ENCODE data around the gene SPTSSA.
"Not testable (repeated sequence)": the region's sequence is repeated elsewhere in the genome, so short reads cannot be mapped to it uniquely, and the experiment has no call there.

SPTSSA gene

GRCh38 chr14:34449819-34450541, 12.1 kb downstream of the SPTSSA start:
- Histone ChIP-seq H3K9me3 (ENCODE audit: control insufficient read depth, insufficient read depth, low read length) (no peaks in the 10 kb centered on the region), H3K4me3 (ENCODE audit: low read depth, low read length) (no peak overlapping the region), H3K27me3 (ENCODE audit: control insufficient read depth, insufficient read depth, low read length) (no peaks in the 10 kb centered on the region), H3K4me1 (ENCODE audit: control insufficient read depth, insufficient read depth, low read length) (no peaks in the 10 kb centered on the region), H3K36me3 (ENCODE audit: control insufficient read depth, insufficient read depth, low read length) (no peaks in the 10 kb centered on the region), H3K9ac (ENCODE audit: low read depth, low read length) (no peak overlapping the region)

GRCh38 chr14:34439090-34439489, 22.9 kb downstream of the SPTSSA start:
- Histone ChIP-seq H3K4me1 (ENCODE audit: control insufficient read depth, insufficient read depth, low read length) (no peaks in the 10 kb centered on the region), H3K4me3 (ENCODE audit: low read depth, low read length) (no peak overlapping the region), H3K36me3 (ENCODE audit: control insufficient read depth, insufficient read depth, low read length) (peaks cover 3% of the 10 kb centered on the region), H3K27me3 (ENCODE audit: control insufficient read depth, insufficient read depth, low read length) (no peaks in the 10 kb centered on the region), H3K9ac (ENCODE audit: low read depth, low read length) (no peak overlapping the region), H3K9me3 (ENCODE audit: control insufficient read depth, insufficient read depth, low read length) (no peaks in the 10 kb centered on the region)

GRCh38 chr14:34438438-34438837, 23.6 kb downstream of the SPTSSA start:
- H3K36me3 ChIP-seq (ENCODE audit: control insufficient read depth, insufficient read depth, low read length) = peaks cover 3% of the 10 kb centered on the region
- H3K4me3 ChIP-seq (ENCODE audit: low read depth, low read length) = no peak overlapping the region
- no peak overlapping the region for H3K9ac ChIP-seq (ENCODE audit: low read depth, low read length)
- no peaks in the 10 kb centered on the region for H3K9me3 ChIP-seq (ENCODE audit: control insufficient read depth, insufficient read depth, low read length)
- no peaks in the 10 kb centered on the region for H3K27me3 ChIP-seq (ENCODE audit: control insufficient read depth, insufficient read depth, low read length)
- no peaks in the 10 kb centered on the region for H3K4me1 ChIP-seq (ENCODE audit: control insufficient read depth, insufficient read depth, low read length)

- Histone ChIP-seq H3K9me3 (ENCODE audit: control insufficient read depth, insufficient read depth, low read length) (no peaks in the 10 kb centered on the region), H3K27me3 (ENCODE audit: control insufficient read depth, insufficient read depth, low read length) (no peaks in the 10 kb centered on the region), H3K9ac (ENCODE audit: low read depth, low read length) (no peak overlapping the region), H3K4me3 (ENCODE audit: low read depth, low read length) (no peak overlapping the region), H3K4me1 (ENCODE audit: control insufficient read depth, insufficient read depth, low read length) (no peaks in the 10 kb centered on the region), H3K36me3 (ENCODE audit: control insufficient read depth, insufficient read depth, low read length) (peaks cover 3% of the 10 kb centered on the region)
Observed at GRCh38 chr14:34437729-34438080, 24.3 kb downstream of the SPTSSA start.

GRCh38 chr14:34436960-34437728, 24.9 kb downstream of the SPTSSA start:
- Histone ChIP-seq H3K4me3 (ENCODE audit: low read depth, low read length) (no peak overlapping the region), H3K9ac (ENCODE audit: low read depth, low read length) (no peak overlapping the region), H3K36me3 (ENCODE audit: control insufficient read depth, insufficient read depth, low read length) (peaks cover under 1% of the 10 kb centered on the region), H3K9me3 (ENCODE audit: control insufficient read depth, insufficient read depth, low read length) (no peaks in the 10 kb centered on the region), H3K4me1 (ENCODE audit: control insufficient read depth, insufficient read depth, low read length) (no peaks in the 10 kb centered on the region), H3K27me3 (ENCODE audit: control insufficient read depth, insufficient read depth, low read length) (no peaks in the 10 kb centered on the region)

GRCh38 chr14:34436118-34436905, 25.7 kb downstream of the SPTSSA start:
- Histone ChIP-seq H3K9ac (ENCODE audit: low read depth, low read length) (no peak overlapping the region), H3K36me3 (ENCODE audit: control insufficient read depth, insufficient read depth, low read length) (no peaks in the 10 kb centered on the region), H3K4me3 (ENCODE audit: low read depth, low read length) (no peak overlapping the region), H3K9me3 (ENCODE audit: control insufficient read depth, insufficient read depth, low read length) (no peaks in the 10 kb centered on the region), H3K27me3 (ENCODE audit: control insufficient read depth, insufficient read depth, low read length) (no peaks in the 10 kb centered on the region), H3K4me1 (ENCODE audit: control insufficient read depth, insufficient read depth, low read length) (no peaks in the 10 kb centered on the region)

GRCh38 chr14:34433957-34434356, 28.1 kb downstream of the SPTSSA start:
- Histone ChIP-seq H3K36me3 (ENCODE audit: control insufficient read depth, insufficient read depth, low read length) (no peaks in the 10 kb centered on the region), H3K4me3 (ENCODE audit: low read depth, low read length) (no peak overlapping the region), H3K27me3 (ENCODE audit: control insufficient read depth, insufficient read depth, low read length) (no peaks in the 10 kb centered on the region), H3K9ac (ENCODE audit: low read depth, low read length) (no peak overlapping the region), H3K4me1 (ENCODE audit: control insufficient read depth, insufficient read depth, low read length) (no peaks in the 10 kb centered on the region), H3K9me3 (ENCODE audit: control insufficient read depth, insufficient read depth, low read length) (no peaks in the 10 kb centered on the region)

GRCh38 chr14:34428102-34428466, 34.0 kb downstream of the SPTSSA start:
- not testable (repeated sequence) for H3K27me3 ChIP-seq (ENCODE audit: control insufficient read depth, insufficient read depth, low read length); H3K4me3 ChIP-seq (ENCODE audit: low read depth, low read length); H3K36me3 ChIP-seq (ENCODE audit: control insufficient read depth, insufficient read depth, low read length); H3K9me3 ChIP-seq (ENCODE audit: control insufficient read depth, insufficient read depth, low read length); H3K9ac ChIP-seq (ENCODE audit: low read depth, low read length); H3K4me1 ChIP-seq (ENCODE audit: control insufficient read depth, insufficient read depth, low read length)

GRCh38 chr14:34426313-34427295, 35.4 kb downstream of the SPTSSA start:
- no peaks in the 10 kb centered on the region for H3K36me3 ChIP-seq (ENCODE audit: control insufficient read depth, insufficient read depth, low read length)
- no peak overlapping the region for H3K9ac ChIP-seq (ENCODE audit: low read depth, low read length)
- H3K4me3 ChIP-seq (ENCODE audit: low read depth, low read length) = no peak overlapping the region
- no peaks in the 10 kb centered on the region for H3K27me3 ChIP-seq (ENCODE audit: control insufficient read depth, insufficient read depth, low read length)
- H3K9me3 ChIP-seq (ENCODE audit: control insufficient read depth, insufficient read depth, low read length) = peaks cover 3% of the 10 kb centered on the region
- no peaks in the 10 kb centered on the region for H3K4me1 ChIP-seq (ENCODE audit: control insufficient read depth, insufficient read depth, low read length)

- no peaks in the 10 kb centered on the region for H3K27me3 ChIP-seq (ENCODE audit: control insufficient read depth, insufficient read depth, low read length)
- no peak overlapping the region for H3K4me3 ChIP-seq (ENCODE audit: low read depth, low read length)
- H3K4me1 ChIP-seq (ENCODE audit: control insufficient read depth, insufficient read depth, low read length) = no peaks in the 10 kb centered on the region
- no peak overlapping the region for H3K9ac ChIP-seq (ENCODE audit: low read depth, low read length)
- peaks cover 9% of the 10 kb centered on the region for H3K9me3 ChIP-seq (ENCODE audit: control insufficient read depth, insufficient read depth, low read length)
- no peaks in the 10 kb centered on the region for H3K36me3 ChIP-seq (ENCODE audit: control insufficient read depth, insufficient read depth, low read length)
Observed at GRCh38 chr14:34425095-34425851, 36.8 kb downstream of the SPTSSA start.
